Right ventricle myocardium inferior (tissue), 1 donor: Measurements from ENCODE around the gene LRPPRC. TPM values are rescaled to one million over a fixed set of nuclear protein-coding genes. Genes with fewer than 3 reads are reported as not detected.
"Not testable (repeated sequence)": the region's sequence is repeated elsewhere in the genome, so short reads cannot be mapped to it uniquely, and the experiment has no call there.

ENCODE experiments used
- ATAC-seq: fragments of 200-7000 bp; cut with Tn5 transposase; one replicate; pipeline ENCODE4 v1.9.1; 2020; ENCODE audit warnings: mild to moderate bottlenecking, moderate library complexity
- DNase-seq: peaks from one replicate; pipeline ENCODE4 v3.0.0; 2021; ENCODE audit errors: missing footprints
- intact Hi-C: fragments of 100-400 bp; cut with DNase I; formaldehyde crosslinking; loops from one replicate; pipeline ENCODE4 v1.11.0; 2022
- total RNA-seq: library from RNA; stranded (reverse); fragmentation: NEBNext Ultra II Directional; extraction: Animal tissue kit (Norgen Biotek cat#: 25700); gene quantifications from one replicate; pipeline ENCODE4 v1.2.1, GENCODE V29; 2021
- donor health status: DM: no; HTN: yes; CAD: no; lungs with severe emphysema.

Gene LRPPRC
- total RNA-seq, 1 donor from 2014 or later = 83.9 TPM

DNA sequence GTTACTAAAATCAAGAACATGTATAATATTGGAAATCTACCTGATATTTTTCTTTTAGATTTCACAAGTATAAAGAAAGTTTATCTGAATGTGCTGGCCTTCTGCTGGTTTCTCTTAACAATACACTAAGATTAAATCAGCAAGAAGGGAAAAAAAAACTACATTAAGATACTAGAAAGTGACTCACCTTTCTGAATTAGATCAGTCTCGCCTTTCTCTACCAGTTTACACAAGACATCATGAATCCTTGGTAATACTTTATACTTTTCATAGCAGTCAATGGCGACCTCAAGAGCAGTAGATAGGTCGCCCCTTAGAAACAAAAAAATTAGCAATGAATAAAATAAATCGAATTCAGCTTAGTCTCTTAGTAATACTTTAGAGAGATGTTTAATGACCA is 61.2 kb downstream of the LRPPRC start:
- intact Hi-C loops = no loop called here
- ATAC-seq = no peak
- no peak for DNase-seq

- ATAC-seq = no peak
- DNase-seq = no peak
- intact Hi-C loops = no loop called here
Measured at GRCh38 chr2:43931293-43931692, 64.5 kb downstream of the LRPPRC start.

DNA sequence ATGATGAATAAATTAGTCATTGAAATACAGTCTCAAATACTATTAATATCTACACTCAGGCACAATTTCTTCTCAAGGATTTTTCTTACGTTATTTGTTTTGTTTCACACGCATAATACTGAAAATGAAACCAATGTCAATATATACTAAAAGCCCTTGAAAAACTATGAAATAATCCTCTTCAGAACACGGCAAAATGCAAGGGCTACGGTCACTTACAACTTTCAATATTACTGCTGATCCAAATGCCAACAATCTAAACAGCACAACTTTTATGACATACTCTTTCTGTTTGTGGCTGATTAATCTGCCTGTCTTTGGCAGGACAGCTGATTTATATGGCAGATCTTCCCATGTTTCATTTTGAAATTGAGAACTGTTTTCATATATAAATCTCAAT is 68.3 kb downstream of the LRPPRC start:
- intact Hi-C loops = no loop called here

DNA sequence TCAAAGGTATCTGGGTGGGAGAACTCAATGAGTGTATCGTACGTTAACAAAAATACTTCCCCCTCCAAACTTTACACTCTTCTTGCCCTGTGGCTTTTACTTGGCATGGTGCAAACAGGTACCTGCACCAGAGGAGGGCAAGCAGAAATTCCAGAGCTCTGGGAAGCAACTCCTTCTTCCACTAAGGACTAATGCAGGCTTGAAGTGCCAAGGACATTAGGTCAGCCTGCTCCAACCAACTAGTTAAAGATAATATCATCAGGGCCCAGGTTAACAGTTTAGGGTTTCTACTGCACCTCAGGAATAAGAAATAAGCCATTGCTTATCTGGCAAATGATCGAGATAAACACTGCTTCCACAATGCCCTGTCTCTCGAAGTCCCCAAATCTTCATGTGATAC is 70.4 kb downstream of the LRPPRC start:
- DNase-seq (no peak), ATAC-seq (no peak)
- intact Hi-C loops = no loop called here

More for the DNA sequence above, 68.3 kb downstream of the LRPPRC start:
- no peak for ATAC-seq
- no peak for DNase-seq

- intact Hi-C loops = no loop called here
- DNase-seq = no peak
- ATAC-seq = no peak
Measured at GRCh38 chr2:43924463-43924862, 71.3 kb downstream of the LRPPRC start.

DNA sequence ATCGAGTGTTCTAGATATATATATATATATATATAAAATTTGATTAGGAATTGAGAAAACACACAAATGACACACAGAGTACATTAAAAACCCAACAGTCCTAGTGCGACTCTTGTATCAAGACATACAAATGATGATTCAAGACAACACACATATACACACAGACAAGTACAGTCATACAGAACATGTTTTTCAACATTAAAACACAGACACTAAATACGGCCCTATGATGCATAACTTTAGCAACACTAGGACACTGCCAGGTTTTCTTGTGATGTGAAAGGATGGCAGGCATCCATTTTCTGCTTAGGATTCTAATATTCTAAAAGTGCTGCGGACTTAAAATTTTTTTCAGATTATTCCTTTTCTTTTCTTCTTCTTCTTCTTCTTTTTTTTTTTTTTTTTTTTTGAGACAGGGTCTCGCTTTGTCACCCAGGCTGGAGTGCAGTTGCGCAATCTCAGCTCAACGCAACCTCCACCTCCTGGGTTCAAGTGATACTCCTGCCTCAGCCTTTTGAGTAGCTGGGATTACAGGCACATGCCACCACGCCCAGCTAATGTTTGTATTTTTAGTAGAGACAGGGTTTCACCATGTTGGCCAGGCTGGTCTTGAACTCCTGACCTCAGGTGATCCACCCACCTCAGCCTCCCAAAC is 84.5 kb downstream of the LRPPRC start:
- ATAC-seq, intact Hi-C loops, DNase-seq: not testable (repeated sequence)

DNA sequence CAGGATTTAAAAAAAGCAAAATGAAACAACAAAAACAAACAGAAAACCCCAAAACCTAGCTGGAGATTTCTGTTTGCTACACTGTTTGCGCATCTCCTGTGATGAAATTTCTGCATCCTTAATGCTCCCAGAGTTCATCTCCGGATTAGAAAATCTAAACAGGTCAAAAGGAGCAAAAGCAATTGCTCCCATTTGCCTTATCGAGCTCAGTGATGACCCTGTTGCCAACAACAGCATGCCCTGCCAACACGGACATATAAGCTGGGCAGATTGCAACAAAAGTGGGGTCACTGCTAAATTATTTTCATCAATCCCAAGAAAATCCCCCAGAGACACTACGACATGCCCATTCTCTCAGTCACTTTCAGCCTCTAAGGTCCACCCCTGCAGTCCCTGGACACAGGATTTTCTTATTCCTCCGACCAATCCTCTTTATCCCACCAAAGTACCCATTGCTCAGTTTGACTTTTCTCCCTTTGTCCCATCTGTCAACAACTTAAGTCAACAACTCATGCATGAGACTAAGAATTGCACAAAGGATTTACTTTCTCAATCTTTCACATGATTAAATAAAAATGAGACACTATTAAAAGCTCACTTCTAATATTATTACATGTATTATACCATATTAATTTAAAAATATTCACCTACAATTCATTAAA is 89.2 kb downstream of the LRPPRC start:
- intact Hi-C loops = no loop called here
- ATAC-seq (no peak), DNase-seq (no peak)

- ATAC-seq = no peak
- no peak for DNase-seq
- intact Hi-C loops = no loop called here
Measured at GRCh38 chr2:43905871-43906270, 89.9 kb downstream of the LRPPRC start.

- intact Hi-C loops = no loop called here
- no peak for ATAC-seq
Measured at GRCh38 chr2:43905371-43905803, 90.4 kb downstream of the LRPPRC start.

DNA sequence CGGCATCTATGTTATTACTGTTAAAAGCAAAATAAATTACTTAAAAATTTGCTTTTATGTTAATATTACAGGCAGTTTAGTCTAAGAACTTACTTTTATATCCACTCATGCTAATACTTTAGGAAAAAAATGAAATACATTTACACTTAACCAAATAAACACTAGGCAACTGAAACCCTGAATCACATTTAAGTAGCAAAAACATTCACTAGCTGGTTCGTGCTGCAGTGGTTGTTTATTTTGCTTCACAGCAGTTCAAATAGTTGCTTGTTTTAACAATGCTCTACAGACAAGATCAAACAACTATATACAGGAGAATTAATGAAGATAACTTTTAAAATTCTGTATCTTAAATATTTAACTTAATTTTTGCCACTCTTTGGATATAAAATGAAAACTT is 96.2 kb downstream of the LRPPRC start:
- DNase-seq (no peak), ATAC-seq (no peak)
- intact Hi-C loops = no loop called here

More at GRCh38 chr2:43905371-43905803, 90.4 kb downstream of the LRPPRC start:
- DNase-seq = no peak

DNA sequence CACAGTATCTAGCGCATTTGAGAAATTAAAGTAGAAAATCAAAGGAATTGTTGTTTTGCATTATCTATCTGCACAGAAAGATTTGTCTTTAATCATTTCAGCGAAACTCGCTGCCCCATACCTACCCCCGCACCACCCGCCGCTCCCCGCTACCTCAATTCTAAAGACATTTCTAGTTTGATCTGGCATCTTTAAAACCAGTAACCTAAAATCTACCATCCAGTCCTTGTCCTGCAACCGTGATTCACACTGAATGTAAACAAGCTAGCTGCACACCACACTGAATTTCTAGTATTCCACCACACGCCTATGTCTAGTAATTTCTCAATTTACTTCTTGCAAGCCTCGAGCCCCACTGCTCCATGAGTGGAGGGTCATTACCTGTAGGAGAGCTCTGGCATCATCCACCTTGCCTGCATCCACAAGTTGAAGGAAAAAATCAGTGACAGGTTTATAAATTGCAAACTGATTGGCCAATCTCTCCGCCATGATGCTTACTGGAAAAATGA is 96.9 kb downstream of the LRPPRC start:
- intact Hi-C loops = no loop called here
- ATAC-seq (no peak), DNase-seq (no peak)

DNA sequence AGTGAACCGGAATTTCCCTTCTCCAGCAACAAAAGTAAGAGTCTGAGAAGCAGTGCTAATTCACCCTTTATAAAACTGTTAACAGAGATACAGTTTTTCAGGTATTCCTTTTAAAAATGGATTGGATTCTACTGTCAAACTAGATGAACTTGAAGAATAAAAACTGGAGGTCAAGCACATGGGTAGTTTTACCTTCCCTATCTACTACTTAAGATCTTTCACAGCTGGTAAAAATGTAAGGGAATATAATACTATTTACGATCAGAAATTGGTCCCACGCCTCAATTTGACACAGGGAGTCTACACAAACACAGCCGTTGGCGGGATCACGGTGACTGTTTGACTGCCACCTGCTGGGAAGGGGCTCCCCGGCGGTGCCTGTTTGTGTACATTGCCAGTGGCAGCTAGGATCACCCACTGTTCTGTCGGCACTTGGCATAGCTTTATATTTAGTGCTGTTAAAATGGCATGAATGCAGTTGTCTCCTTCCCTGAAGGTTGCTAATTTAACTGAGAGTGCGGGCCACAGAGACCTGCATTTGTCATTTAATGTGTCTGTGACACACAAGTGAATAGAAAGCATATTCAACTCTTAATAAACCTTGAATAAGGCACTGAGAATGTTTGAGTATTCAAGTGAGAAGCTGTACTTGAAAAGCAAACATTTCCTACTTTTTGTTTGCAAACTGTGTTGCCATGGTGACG is 97.5 kb downstream of the LRPPRC start:
- intact Hi-C loops = no loop called here
- DNase-seq (peak; percentile 55), ATAC-seq (no peak)

- intact Hi-C loops = no loop called here
Measured at GRCh38 chr2:43897492-43897891, 98.3 kb downstream of the LRPPRC start.

GRCh38 chr2:43896906-43897305 is 98.9 kb downstream of the LRPPRC start:
- ATAC-seq (no peak), DNase-seq (no peak)
- intact Hi-C loops = no loop called here

More at GRCh38 chr2:43897492-43897891, 98.3 kb downstream of the LRPPRC start:
- ATAC-seq (no peak), DNase-seq (no peak)

DNA sequence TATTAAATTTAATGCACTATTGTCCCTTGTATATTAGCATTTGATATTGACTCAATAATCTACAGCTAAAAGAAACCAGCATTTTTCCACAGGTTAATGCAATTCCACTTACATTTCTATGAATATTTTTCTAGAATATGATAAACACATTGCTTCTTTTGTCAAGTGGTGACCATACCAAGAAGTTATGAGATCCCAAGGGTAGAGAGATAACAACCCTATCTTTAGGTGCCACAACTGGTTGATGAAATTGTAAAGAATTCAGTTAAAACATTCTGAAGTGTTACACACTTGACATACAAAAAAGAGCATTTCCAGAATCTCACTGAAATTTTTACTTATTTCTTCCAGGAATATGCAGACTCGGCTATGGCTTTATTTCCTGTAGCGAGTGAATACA is 101.0 kb downstream of the LRPPRC start:
- intact Hi-C loops = no loop called here
- no peak for ATAC-seq
- no peak for DNase-seq

DNA sequence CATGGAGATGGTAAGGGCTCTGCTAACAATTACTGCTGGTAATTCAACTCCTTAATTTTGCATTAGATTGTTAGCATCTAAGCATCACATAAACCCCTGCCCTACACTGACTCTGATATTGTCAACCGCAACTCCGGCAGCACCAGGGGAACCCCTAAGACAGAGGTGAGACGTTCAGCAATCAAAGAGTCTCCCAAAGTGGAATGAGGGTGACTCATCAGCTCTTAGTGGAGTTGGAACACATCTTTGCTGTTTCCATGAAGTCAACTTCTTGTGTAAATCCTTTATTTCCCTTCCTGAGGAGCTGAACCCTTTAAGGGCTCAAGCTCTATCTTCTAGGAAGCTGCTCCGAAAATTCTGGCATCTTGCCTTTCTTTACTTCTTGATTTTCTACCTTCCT is 104.9 kb downstream of the LRPPRC start:
- DNase-seq (no peak), ATAC-seq (no peak)
- intact Hi-C loops = no loop called here

- intact Hi-C loops = no loop called here
- no peak for DNase-seq
- ATAC-seq = no peak
Measured at GRCh38 chr2:43889416-43889815, 106.4 kb downstream of the LRPPRC start.

- no peak for DNase-seq
- intact Hi-C loops = no loop called here
- ATAC-seq = no peak
Measured at GRCh38 chr2:43887176-43887575, 108.6 kb downstream of the LRPPRC start.

GRCh38 chr2:43885132-43885632 is 110.6 kb downstream of the LRPPRC start:
- DNase-seq = no peak
- intact Hi-C loops = no loop called here

DNA sequence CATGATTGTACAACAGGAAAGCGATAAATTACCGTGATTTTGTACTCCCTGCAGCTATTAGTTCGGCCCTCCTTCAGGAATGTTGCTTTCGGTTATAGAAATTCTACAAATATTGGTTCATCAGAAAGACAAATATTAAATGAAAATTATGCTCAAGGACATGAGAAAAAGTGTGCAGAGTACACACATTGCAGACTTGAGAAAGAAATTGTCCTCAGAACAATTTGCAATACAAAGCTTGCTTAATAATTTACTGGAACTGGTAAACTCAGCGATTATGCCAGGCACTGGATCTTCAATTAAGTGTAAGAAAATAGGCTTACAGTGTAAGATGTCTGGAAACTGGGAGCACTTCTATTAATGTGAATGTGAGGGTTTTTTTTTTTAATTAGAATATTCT is 111.1 kb downstream of the LRPPRC start:
- intact Hi-C loops = no loop called here
- DNase-seq (no peak), ATAC-seq (no peak)

More at GRCh38 chr2:43885132-43885632, 110.6 kb downstream of the LRPPRC start:
- no peak for ATAC-seq
